Measurements from ENCODE around the gene CSPG4. TPM values are rescaled to one million over a fixed set of nuclear protein-coding genes. Genes with fewer than 3 reads are reported as not detected.

Gene CSPG4
- total and polyA plus RNA-seq, 2 of the 13 experiments (the other 11 are each of a cell fraction or from before 2014, with no cell fraction given) = 0.01 to 0.04 TPM

DNA sequence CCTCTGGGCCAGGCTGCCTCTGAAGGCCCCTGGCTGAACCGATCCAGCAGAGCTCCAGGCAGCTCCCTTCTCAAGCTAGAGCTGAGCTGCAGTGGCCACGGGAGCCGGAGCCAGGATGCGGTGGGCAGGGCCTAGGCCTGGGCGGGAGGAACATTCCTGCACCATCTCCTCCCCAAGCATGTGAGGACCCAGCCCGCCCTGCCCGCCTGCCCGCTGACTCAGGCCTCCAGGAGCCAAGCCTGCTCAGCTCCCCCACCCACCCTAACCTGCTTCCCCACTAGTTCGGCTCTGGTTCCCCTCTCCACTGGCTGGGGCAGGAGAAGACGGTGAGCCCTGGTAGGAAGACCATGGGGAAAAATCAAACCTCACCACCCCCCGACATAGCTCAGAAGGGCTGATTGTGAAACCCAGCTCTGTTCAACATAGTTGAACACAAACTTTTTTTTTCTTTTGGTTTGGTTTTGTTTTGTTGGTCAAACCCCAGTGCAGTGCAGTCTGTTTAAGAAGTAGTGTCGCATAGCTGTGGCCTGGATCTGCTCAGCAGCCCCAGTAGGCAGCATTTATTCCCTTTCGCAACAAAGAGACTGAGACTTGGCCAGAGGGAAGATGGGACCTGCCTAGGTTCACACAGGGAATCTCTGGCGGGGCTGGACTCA is 51.4 kb downstream of the CSPG4 start (continued):
- TF ChIP-seq THAP8 (CRISPR knock-in tag; IDR thresholded peaks at IDR 0.05; ENCODE audit: borderline replicate concordance) (no peak), EHMT2 (IDR thresholded peaks at IDR 0.05; ENCODE audit: borderline replicate concordance, low read depth, low read length) (no peak), ZNF556 (CRISPR knock-in tag; IDR thresholded peaks at IDR 0.05; ENCODE audit: borderline replicate concordance) (no peak), EEA1 (CRISPR knock-in tag; IDR thresholded peaks at IDR 0.05; ENCODE audit: borderline replicate concordance) (no peak), ZNF350 (CRISPR knock-in tag; IDR thresholded peaks at IDR 0.05; ENCODE audit: borderline replicate concordance, low read depth) (no peak), NBN (conservative IDR thresholded peaks at IDR 0.05) (no peak), ZNF766 (CRISPR knock-in tag; IDR thresholded peaks at IDR 0.05; ENCODE audit: borderline replicate concordance) (no peak), TP53 (CRISPR knock-in tag; conservative IDR thresholded peaks at IDR 0.05) (no peak), YY1 (IDR thresholded peaks at IDR 0.05; ENCODE audit: insufficient read depth, insufficient replicate concordance, low read depth, low read length) (no peak), KDM2A (CRISPR knock-in tag; IDR thresholded peaks at IDR 0.05; ENCODE audit: borderline replicate concordance, low read depth) (peak; percentile 29; the same call in 1 of the 2 replicates), NCOA2 (CRISPR knock-in tag; IDR thresholded peaks at IDR 0.05) (no peak), ATAD3A (CRISPR knock-in tag; IDR thresholded peaks at IDR 0.05) (no peak), ZNF430 (CRISPR knock-in tag; IDR thresholded peaks at IDR 0.05) (no peak), JUNB (CRISPR knock-in tag; IDR thresholded peaks at IDR 0.05; ENCODE audit: borderline replicate concordance) (no peak), ZFP62 (CRISPR knock-in tag; IDR thresholded peaks at IDR 0.05) (no peak)
- TF ChIP-seq, protein P1, sequence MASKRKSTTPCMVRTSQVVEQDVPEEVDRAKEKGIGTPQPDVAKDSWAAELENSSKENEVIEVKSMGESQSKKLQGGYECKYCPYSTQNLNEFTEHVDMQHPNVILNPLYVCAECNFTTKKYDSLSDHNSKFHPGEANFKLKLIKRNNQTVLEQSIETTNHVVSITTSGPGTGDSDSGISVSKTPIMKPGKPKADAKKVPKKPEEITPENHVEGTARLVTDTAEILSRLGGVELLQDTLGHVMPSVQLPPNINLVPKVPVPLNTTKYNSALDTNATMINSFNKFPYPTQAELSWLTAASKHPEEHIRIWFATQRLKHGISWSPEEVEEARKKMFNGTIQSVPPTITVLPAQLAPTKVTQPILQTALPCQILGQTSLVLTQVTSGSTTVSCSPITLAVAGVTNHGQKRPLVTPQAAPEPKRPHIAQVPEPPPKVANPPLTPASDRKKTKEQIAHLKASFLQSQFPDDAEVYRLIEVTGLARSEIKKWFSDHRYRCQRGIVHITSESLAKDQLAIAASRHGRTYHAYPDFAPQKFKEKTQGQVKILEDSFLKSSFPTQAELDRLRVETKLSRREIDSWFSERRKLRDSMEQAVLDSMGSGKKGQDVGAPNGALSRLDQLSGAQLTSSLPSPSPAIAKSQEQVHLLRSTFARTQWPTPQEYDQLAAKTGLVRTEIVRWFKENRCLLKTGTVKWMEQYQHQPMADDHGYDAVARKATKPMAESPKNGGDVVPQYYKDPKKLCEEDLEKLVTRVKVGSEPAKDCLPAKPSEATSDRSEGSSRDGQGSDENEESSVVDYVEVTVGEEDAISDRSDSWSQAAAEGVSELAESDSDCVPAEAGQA (IDR thresholded peaks at IDR 0.05; ENCODE audit: low read depth) = no peak
- TF ChIP-seq, protein P1 (CRISPR knock-in tag; IDR thresholded peaks at IDR 0.05; ENCODE audit: borderline replicate concordance) = no peak
- TF ChIP-seq, protein P2, sequence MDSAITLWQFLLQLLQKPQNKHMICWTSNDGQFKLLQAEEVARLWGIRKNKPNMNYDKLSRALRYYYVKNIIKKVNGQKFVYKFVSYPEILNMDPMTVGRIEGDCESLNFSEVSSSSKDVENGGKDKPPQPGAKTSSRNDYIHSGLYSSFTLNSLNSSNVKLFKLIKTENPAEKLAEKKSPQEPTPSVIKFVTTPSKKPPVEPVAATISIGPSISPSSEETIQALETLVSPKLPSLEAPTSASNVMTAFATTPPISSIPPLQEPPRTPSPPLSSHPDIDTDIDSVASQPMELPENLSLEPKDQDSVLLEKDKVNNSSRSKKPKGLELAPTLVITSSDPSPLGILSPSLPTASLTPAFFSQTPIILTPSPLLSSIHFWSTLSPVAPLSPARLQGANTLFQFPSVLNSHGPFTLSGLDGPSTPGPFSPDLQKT (CRISPR knock-in tag; IDR thresholded peaks at IDR 0.05; ENCODE audit: borderline replicate concordance) = no peak

Measured in HepG2 (cell line).